Stimulated activated effector memory CD8-positive, alpha-beta T cell treated with anti-CD3 and anti-CD28 coated beads, Interleukin-12 subunit alpha, Interleukin-12 subunit beta, amount 100 ng/mL, for 72 hours (primary cell): ENCODE results near the gene DMD.
"Not testable (repeated sequence)": the region's sequence is repeated elsewhere in the genome, so short reads cannot be mapped to it uniquely, and the experiment has no call there.

Source experiments
- ATAC-seq: fragments of 150-1000 bp; cut with Tn5 transposase; 2 replicates; pipeline ENCODE4 v1.10.0; 2021
- DNase-seq, 2 donors: peaks; one replicate each; pipeline ENCODE4 v3.0.0; 2021 to 2022; ENCODE audit warnings: low spot score in 2 of 2
- H3K27ac Mint-ChIP-seq: one replicate; pipeline ENCODE4 v1.8.0; 2022; ENCODE audit warnings: mild to moderate bottlenecking, mixed read lengths
- H3K36me3 Mint-ChIP-seq: one replicate; pipeline ENCODE4 v1.8.0; 2022; ENCODE audit warnings: mild to moderate bottlenecking, mixed read lengths
- H3K4me1 Mint-ChIP-seq: one replicate; pipeline ENCODE4 v1.8.0; 2022; ENCODE audit warnings: mixed read lengths
- H3K4me3 Mint-ChIP-seq: one replicate; pipeline ENCODE4 v1.8.0; 2022; ENCODE audit warnings: mild to moderate bottlenecking, mixed read lengths
- H3K9me3 Mint-ChIP-seq: one replicate; pipeline ENCODE4 v1.8.0; 2022; ENCODE audit warnings: mixed read lengths

Gene DMD

DNA sequence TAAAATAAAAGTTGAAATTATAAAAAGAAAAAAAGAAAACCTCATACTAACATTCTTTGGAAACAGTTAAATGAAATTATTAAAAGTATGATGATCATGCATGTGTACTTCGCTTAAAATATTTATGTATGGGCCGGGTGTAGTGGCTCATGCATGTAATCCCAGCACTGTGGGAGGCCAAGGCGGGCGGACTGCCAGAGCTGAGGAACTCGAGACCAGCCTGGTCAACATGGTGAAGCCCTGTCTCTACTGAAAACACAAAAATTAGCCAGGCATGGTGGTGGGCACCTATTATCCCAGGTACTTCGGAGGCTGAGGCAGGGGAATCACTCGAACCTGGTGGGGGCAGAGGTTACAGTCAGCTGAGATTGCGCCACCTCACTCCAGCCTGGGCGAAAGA is 1187.3 kb downstream of the DMD start:
- ATAC-seq (no peak), DNase-seq (no peak)
- Mint-ChIP-seq H3K9me3 (peaks cover 4% of the 10 kb centered on the region), H3K4me1 (no peaks in the 10 kb centered on the region), H3K36me3 (no peaks in the 10 kb centered on the region), H3K4me3 (no peak overlapping the region), H3K27ac (no peak overlapping the region)

DNA sequence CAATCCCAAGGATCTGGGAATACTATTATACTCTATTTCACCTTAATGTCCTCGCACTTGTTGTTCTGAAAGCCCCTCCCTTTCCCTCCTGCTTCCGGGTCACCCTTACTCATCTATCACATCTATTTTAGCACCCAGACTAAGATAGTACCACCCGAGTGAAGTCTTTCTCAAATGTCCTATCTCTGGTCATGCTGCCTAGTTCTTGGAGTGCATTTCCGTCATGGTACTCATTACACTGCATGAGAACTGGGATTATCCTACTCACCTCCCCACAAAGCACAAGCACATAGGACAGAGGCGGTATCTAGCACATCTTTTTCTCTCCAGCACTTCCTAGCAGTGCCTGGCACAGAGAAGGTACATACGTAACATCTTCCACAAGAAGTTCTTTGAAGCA is 1195.2 kb downstream of the DMD start:
- no peak for DNase-seq
- no peak for ATAC-seq
- no peaks in the 10 kb centered on the region for H3K4me1 Mint-ChIP-seq
- H3K9me3 Mint-ChIP-seq = peaks cover 13% of the 10 kb centered on the region
- no peak overlapping the region for H3K4me3 Mint-ChIP-seq
- no peaks in the 10 kb centered on the region for H3K36me3 Mint-ChIP-seq
- no peak overlapping the region for H3K27ac Mint-ChIP-seq

DNA sequence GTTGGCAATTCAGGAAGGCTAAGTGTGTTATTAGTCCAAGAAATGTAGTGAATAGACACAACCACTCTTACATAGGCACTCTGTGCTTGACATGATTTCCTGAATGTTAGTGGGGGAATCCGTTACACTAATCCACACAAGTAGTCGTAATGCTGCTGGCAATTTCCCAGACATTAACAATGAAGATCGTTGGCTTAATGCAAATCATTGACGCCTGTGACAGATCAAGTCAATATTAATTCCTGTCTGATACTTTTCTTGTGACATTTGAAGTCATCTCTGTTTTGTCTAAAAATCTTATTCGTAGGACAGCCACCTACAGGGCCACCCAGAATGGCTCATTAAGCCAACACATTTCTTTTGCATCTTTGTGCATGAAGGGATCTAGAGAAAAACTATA is 1200.4 kb downstream of the DMD start:
- Mint-ChIP-seq H3K36me3 (no peaks in the 10 kb centered on the region), H3K27ac (no peak overlapping the region), H3K4me3 (no peak overlapping the region), H3K4me1 (no peaks in the 10 kb centered on the region), H3K9me3 (peaks cover 9% of the 10 kb centered on the region)
- DNase-seq = no peak
- no peak for ATAC-seq

DNA sequence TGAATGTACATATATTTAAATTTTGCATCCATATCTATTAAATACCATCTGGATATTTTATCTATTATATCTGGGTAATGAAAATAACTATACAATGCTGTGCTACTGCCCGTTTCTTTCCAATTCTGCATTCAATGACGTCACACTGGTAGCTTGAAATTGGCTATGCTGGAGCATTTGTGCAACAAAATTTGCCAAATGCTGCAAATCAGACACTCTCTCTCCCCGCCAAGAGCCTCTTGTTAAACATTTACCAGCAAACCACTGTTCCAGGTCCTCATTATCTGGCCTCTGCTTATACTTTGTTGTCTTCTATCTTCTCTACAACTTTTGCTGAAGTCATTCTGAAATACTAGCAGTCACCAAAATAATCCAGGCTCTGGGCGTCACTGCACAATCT is 1201.1 kb downstream of the DMD start:
- Mint-ChIP-seq H3K27ac (no peak overlapping the region), H3K4me3 (no peak overlapping the region), H3K36me3 (no peaks in the 10 kb centered on the region), H3K4me1 (no peaks in the 10 kb centered on the region), H3K9me3 (peaks cover 9% of the 10 kb centered on the region)
- ATAC-seq (no peak), DNase-seq (no peak)

DNA sequence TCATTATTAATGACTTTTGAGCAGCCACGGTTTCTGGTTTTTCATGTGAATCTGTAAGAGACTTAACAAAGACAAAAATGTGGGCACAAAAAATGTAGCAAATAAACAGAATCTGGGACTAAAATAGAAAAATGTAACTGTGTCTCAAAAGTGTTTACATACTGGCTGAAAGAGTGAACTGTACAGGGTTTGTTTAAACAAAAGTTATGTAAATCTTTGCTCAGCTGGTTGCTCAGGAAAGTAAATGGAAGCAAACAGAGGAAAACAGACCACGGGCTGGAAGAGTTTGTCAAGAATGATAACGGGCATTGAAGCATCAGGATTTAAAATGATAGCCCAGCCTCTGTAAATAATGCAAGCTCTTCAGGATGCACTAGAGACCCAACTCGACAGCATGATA is 1217.7 kb downstream of the DMD start:
- Mint-ChIP-seq H3K4me3 (no peak overlapping the region), H3K36me3 (no peaks in the 10 kb centered on the region), H3K9me3 (peaks cover 13% of the 10 kb centered on the region), H3K27ac (no peak overlapping the region), H3K4me1 (no peaks in the 10 kb centered on the region)
- no peak for DNase-seq
- no peak for ATAC-seq

DNA sequence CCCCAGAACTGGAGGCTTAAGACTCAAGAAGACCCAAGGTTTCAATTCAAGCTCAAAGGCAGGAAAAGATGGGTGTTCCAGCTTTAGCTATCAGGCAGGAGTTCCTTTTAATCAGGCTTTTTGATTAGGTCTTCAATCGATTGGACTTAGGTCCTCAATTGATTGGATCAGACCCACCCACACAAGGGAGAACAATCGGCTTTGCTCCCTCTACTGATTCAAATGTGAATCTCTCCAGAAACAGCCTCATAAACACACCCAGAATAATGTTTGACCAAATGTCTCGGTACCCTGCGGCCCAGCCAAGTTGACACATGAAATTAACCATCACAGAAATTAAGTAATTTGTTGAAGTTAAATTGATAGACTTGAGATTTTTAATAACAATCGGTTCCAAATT is 1222.4 kb downstream of the DMD start:
- Mint-ChIP-seq H3K27ac (no peak overlapping the region), H3K9me3 (peaks cover 22% of the 10 kb centered on the region), H3K4me1 (no peaks in the 10 kb centered on the region), H3K4me3 (no peak overlapping the region), H3K36me3 (no peaks in the 10 kb centered on the region)
- ATAC-seq = no peak
- DNase-seq = no peak

DNA sequence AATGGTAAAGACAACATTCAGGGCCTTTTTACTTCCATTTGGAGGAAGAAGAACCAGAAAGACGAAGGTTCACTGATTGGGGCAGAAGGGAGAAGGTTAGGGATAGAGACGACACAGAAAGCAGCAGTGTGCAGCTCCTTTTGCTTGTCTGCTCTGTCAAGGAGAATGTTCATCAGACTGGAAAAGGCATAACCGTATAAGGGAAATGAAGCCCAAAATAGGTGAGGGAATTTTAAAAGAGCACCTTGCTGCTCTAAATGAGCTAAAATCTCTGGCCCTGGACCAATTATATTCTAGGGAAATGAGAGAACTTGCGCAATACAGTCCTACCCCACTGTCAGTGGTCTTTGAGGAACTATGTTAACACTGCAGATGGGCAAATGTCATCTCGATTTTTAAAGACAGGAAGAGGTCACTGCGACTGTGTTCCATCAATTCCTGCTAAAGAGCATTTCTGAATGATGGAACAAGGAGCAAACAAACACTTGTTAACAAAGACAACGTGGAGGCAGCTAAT is 1229.7 kb downstream of the DMD start:
- ATAC-seq = no peak
- DNase-seq = no peak
- Mint-ChIP-seq H3K4me3 (no peak overlapping the region), H3K27ac (no peak overlapping the region), H3K9me3 (peaks cover 23% of the 10 kb centered on the region), H3K4me1 (no peaks in the 10 kb centered on the region), H3K36me3 (no peaks in the 10 kb centered on the region)

DNA sequence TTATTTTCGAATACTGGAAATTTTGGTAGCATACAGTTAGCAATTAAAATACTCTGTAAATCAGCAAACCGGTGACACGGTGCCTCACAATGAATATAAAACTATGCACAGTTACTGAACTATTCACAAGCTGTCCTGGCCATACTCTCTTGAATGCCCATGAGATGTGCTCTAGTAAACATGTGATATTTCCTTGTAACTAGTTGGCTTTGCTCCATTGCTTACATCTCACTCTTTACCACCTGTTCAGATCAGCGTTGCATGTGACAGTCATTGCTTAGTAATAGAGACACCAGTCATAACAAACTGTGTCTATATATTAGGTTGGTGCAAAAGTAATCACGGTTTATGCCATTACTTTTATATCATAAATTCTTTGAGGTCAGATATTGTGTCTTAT is 1241.6 kb downstream of the DMD start:
- no peaks in the 10 kb centered on the region for H3K4me1 Mint-ChIP-seq
- H3K9me3 Mint-ChIP-seq = peaks cover 11% of the 10 kb centered on the region
- no peak for DNase-seq
- no peaks in the 10 kb centered on the region for H3K36me3 Mint-ChIP-seq
- no peak for ATAC-seq
- no peak overlapping the region for H3K27ac Mint-ChIP-seq
- no peak overlapping the region for H3K4me3 Mint-ChIP-seq

DNA sequence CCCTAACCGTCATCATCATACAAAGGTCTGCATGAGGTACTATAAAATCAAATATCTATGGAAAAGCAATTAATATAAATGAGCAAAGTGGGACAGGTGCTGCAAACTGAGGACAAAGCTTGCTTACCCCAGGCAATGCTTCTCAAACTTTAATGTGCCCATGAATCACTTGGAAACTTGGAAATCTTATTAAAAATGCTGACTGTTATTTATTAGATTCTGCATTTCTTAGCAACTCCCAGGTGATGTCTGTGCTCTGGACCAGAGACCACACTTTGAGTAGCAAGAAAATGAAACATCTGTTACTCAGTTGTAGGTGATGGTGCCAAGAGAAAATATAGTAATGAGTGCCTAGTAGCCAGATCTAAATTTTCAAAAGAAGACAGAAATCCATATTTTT is 1249.1 kb downstream of the DMD start:
- Mint-ChIP-seq H3K4me3 (no peak overlapping the region), H3K36me3 (no peaks in the 10 kb centered on the region), H3K4me1 (no peaks in the 10 kb centered on the region), H3K27ac (no peak overlapping the region), H3K9me3 (peaks cover 9% of the 10 kb centered on the region)
- DNase-seq (no peak), ATAC-seq (no peak)

DNA sequence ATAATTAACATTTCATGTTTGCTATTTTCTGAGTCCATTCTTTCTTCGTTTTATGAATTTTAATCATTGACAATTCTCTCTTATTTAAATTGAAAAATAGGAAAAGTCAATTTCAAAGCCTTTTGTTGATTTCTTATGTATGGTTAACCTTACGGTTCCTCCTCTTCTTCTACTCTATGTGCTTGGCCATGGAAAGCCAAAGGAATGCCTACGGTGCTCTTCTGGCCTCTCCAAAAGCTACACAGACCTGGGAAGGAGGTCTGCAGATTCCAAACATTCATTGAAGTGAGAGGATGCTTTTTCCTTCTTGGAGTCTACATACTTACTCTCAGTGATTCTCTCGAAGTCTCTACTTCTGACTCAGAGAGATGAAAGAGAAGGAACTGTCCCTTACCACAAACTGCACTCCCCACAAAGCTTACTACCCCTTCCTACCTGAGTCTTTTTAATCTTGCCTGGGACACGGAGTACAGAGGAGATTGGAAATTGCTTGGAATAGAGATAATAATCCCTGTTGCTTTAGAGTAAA is 1276.4 kb downstream of the DMD start:
- H3K9me3 Mint-ChIP-seq = peaks cover 1% of the 10 kb centered on the region
- DNase-seq (no peak), ATAC-seq (no peak)
- no peaks in the 10 kb centered on the region for H3K36me3 Mint-ChIP-seq
- no peak overlapping the region for H3K27ac Mint-ChIP-seq
- no peak overlapping the region for H3K4me3 Mint-ChIP-seq
- H3K4me1 Mint-ChIP-seq = no peaks in the 10 kb centered on the region

DNA sequence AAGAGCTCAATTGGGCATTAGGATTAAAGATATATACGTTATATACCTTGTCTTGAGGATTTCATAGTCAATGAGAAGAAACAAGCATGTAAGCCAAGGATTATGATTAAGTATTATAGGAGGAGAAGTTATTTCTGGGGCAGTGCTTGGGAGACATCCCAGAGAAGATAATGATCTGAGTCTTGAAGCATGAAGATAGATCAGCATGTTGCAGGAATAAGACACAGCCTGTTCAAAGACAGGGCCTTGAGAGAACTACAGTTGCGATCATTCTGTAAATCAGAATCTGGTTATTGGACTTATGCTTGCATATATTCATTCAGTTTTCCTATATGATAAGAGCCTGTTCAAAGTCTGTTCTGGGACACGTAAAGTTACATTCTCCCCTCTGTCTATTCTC is 1277.3 kb downstream of the DMD start:
- H3K4me3 Mint-ChIP-seq = no peak overlapping the region
- no peak for ATAC-seq
- H3K36me3 Mint-ChIP-seq = no peaks in the 10 kb centered on the region
- H3K4me1 Mint-ChIP-seq = no peaks in the 10 kb centered on the region
- no peak overlapping the region for H3K27ac Mint-ChIP-seq
- H3K9me3 Mint-ChIP-seq = no peaks in the 10 kb centered on the region
- DNase-seq = no peak

DNA sequence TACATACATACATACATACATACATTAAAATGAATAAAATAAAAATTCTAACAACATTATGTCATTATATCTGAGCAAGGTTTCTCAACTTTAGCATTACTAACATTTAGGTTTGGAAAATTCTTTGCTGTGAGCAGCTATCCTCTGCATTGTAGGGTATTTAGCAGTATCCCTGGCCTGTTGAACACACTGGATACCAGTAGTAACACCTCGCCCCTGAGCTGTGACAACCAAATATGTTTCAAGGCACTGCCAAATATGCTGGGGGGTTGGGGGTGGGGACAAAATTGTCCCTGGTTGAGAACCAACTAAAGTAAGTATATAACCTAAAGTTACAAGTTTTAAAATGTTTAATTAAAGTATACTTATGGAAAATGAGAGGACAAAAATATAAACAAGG is 1278.6 kb downstream of the DMD start:
- DNase-seq (no peak), ATAC-seq (no peak)
- Mint-ChIP-seq H3K4me3 (no peak overlapping the region), H3K4me1 (no peaks in the 10 kb centered on the region), H3K27ac (no peak overlapping the region), H3K9me3 (no peaks in the 10 kb centered on the region), H3K36me3 (no peaks in the 10 kb centered on the region)

DNA sequence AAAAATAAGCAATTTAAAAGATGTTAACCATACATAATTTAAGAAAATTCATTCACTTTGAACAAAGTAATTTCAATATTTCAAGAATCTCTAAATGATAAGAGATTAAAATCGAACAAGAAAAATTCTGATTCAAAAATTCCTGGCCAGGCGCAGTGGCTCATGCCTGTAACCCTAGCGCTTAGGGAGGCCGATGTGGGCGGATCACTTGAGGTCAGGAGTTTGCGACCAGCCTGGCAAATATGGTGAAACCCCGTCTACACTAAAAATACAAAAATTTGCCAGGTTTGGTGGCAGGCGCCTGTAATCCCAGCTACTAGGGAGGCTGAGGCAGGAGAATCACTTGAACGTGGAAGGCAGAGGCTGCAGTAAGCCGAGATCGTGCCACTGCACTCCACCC is 1279.0 kb downstream of the DMD start:
- not testable (repeated sequence) for DNase-seq, H3K4me3 Mint-ChIP-seq, H3K9me3 Mint-ChIP-seq, H3K4me1 Mint-ChIP-seq, ATAC-seq, H3K36me3 Mint-ChIP-seq, H3K27ac Mint-ChIP-seq

DNA sequence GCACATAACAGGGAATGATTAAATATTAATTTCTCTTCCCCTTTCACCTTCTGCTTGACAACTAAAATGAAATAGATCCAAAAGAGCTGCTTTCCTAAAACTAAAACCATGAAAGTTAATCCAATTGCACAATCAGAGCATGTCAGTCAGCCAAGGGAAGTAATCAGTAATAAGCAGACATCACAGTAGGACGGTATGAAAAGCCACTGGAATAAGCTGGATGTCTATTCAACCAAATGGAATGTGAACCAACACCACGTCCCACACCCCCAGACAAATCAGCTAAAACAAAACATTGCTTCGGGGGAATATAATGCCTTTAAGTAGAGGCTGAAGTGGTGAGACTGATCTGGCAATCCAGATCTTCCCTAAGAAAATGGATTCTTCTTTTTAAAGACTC is 1280.1 kb downstream of the DMD start:
- no peak overlapping the region for H3K4me3 Mint-ChIP-seq
- no peak overlapping the region for H3K27ac Mint-ChIP-seq
- no peak for ATAC-seq
- DNase-seq = no peak
- H3K36me3 Mint-ChIP-seq = no peaks in the 10 kb centered on the region
- H3K9me3 Mint-ChIP-seq = no peaks in the 10 kb centered on the region
- H3K4me1 Mint-ChIP-seq = no peaks in the 10 kb centered on the region

DNA sequence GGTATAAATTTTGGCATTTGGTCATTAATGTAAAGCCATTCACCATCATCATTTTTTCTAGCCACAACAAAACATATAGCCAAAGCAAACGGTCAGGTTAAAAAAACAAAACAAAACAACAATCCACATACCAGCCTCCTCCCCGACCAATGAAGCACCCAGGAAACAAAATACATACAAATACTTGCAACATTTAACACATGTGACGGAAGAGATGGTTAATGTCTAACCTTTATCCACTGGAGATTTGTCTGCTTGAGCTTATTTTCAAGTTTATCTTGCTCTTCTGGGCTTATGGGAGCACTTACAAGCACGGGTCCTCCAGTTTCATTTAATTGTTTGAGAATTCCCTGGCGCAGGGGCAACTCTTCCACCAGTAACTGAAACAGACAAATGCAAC is 1282.0 kb downstream of the DMD start:
- Mint-ChIP-seq H3K36me3 (no peaks in the 10 kb centered on the region), H3K27ac (no peak overlapping the region), H3K9me3 (peaks cover 3% of the 10 kb centered on the region), H3K4me3 (no peak overlapping the region), H3K4me1 (no peaks in the 10 kb centered on the region)
- no peak for DNase-seq
- no peak for ATAC-seq

DNA sequence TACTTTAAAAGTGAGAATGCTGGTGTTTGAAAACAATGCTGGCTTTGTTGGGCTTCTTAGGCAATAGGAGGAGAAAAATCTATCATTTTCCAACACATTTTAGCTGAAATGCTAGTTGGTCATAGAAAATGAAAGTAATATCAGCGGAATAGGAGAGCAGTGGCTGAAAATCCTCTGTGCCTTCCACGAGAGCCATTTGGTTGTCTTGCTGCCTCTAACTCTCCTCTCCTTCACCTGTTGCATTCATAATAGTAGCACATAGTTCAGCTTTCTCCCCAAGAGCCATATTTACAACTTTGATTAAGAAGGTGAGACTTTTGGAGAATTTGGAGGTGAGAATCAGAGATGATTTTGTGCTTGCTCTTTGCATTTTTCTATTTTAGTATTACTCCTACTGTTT is 1290.1 kb downstream of the DMD start:
- Mint-ChIP-seq H3K27ac (no peak overlapping the region), H3K9me3 (peaks cover 7% of the 10 kb centered on the region), H3K36me3 (no peaks in the 10 kb centered on the region), H3K4me3 (no peak overlapping the region), H3K4me1 (no peaks in the 10 kb centered on the region)
- ATAC-seq (no peak), DNase-seq (no peak)
